ENCODE data around the gene CPEB4. TPM values are rescaled to one million over a fixed set of nuclear protein-coding genes. Genes with fewer than 3 reads are reported as not detected.

The CPEB4 gene
- total and polyA plus RNA-seq, 2 experiments from 2014 or later, result 5.9 to 10.2 TPM

GRCh38 chr5:173933901-173934300 is 45.8 kb downstream of the CPEB4 start:
- Mint-ChIP-seq H3K4me3 (no peak overlapping the region), H3K36me3 (ENCODE audit: low read depth) (peaks cover 2% of the 10 kb centered on the region; the same call in 1 of the 3 replicates), H3K4me1 (peaks cover 22% of the 10 kb centered on the region), H3K9me3 (no peaks in the 10 kb centered on the region), H3K27ac (no peak overlapping the region), H3K27me3 (ENCODE audit: insufficient read depth, low read depth, poor library complexity) (peaks cover 1% of the 10 kb centered on the region)
- ATAC-seq, result no peak
- Histone ChIP-seq H3K4me3 (no peak overlapping the region), H2AFZ (no peak overlapping the region), H3K9me2 (ENCODE audit: insufficient read depth) (peaks cover 5% of the 10 kb centered on the region; the same call in 1 of the 2 replicates), H3K4me2 (no peak overlapping the region), H4K20me1 (replicated peaks; ENCODE audit: insufficient read depth) (no peaks in the 10 kb centered on the region), H3K79me2 (replicated peaks; ENCODE audit: insufficient read depth) (no peaks in the 10 kb centered on the region), H3K27me3 (ENCODE audit: insufficient read depth) (no peaks in the 10 kb centered on the region), H3K27ac (ENCODE audit: low read depth) (no peak overlapping the region), H3K36me3 (ENCODE audit: insufficient read depth) (no peaks in the 10 kb centered on the region), H3F3A (replicated peaks; ENCODE audit: low read depth) (no peaks in the 10 kb centered on the region), H3K4me1 (ENCODE audit: insufficient read depth) (no peaks in the 10 kb centered on the region)
- no peak for TF ChIP-seq POLR2AphosphoS5 (IDR thresholded peaks at IDR 0.05; ENCODE audit: low read depth)
- no peak for TF ChIP-seq CREB1 (CRISPR knock-in tag; IDR thresholded peaks at IDR 0.05; ENCODE audit: low read depth)
- no peak for TF ChIP-seq ZNF114 (CRISPR knock-in tag; IDR thresholded peaks at IDR 0.05)
- TF ChIP-seq NANOG (IDR thresholded peaks at IDR 0.05; ENCODE audit: borderline replicate concordance), result no peak
- no peak for TF ChIP-seq ZNF462 (CRISPR knock-in tag; IDR thresholded peaks at IDR 0.05)
- TF ChIP-seq, protein P1, sequence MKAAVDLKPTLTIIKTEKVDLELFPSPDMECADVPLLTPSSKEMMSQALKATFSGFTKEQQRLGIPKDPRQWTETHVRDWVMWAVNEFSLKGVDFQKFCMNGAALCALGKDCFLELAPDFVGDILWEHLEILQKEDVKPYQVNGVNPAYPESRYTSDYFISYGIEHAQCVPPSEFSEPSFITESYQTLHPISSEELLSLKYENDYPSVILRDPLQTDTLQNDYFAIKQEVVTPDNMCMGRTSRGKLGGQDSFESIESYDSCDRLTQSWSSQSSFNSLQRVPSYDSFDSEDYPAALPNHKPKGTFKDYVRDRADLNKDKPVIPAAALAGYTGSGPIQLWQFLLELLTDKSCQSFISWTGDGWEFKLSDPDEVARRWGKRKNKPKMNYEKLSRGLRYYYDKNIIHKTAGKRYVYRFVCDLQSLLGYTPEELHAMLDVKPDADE (IDR thresholded peaks at IDR 0.05), result no peak
- TF ChIP-seq EZH2phosphoT487 (IDR thresholded peaks at IDR 0.05; ENCODE audit: unreplicated experiment), result no peak
- no peak for TF ChIP-seq EZH2 (IDR thresholded peaks at IDR 0.05; ENCODE audit: low read depth, unreplicated experiment)
- TF ChIP-seq, protein P2, sequence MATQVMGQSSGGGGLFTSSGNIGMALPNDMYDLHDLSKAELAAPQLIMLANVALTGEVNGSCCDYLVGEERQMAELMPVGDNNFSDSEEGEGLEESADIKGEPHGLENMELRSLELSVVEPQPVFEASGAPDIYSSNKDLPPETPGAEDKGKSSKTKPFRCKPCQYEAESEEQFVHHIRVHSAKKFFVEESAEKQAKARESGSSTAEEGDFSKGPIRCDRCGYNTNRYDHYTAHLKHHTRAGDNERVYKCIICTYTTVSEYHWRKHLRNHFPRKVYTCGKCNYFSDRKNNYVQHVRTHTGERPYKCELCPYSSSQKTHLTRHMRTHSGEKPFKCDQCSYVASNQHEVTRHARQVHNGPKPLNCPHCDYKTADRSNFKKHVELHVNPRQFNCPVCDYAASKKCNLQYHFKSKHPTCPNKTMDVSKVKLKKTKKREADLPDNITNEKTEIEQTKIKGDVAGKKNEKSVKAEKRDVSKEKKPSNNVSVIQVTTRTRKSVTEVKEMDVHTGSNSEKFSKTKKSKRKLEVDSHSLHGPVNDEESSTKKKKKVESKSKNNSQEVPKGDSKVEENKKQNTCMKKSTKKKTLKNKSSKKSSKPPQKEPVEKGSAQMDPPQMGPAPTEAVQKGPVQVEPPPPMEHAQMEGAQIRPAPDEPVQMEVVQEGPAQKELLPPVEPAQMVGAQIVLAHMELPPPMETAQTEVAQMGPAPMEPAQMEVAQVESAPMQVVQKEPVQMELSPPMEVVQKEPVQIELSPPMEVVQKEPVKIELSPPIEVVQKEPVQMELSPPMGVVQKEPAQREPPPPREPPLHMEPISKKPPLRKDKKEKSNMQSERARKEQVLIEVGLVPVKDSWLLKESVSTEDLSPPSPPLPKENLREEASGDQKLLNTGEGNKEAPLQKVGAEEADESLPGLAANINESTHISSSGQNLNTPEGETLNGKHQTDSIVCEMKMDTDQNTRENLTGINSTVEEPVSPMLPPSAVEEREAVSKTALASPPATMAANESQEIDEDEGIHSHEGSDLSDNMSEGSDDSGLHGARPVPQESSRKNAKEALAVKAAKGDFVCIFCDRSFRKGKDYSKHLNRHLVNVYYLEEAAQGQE (IDR thresholded peaks at IDR 0.05; ENCODE audit: unreplicated experiment), result no peak
- TF ChIP-seq STAT1 (IDR thresholded peaks at IDR 0.05; ENCODE audit: unreplicated experiment), result no peak
- TF ChIP-seq CTCF (conservative IDR thresholded peaks at IDR 0.05; ENCODE audit: low read depth in 2 of 2), result no peak
- no peak for TF ChIP-seq JUNB (IDR thresholded peaks at IDR 0.05; ENCODE audit: unreplicated experiment)
- TF ChIP-seq ZNF331 (CRISPR knock-in tag; IDR thresholded peaks at IDR 0.05; ENCODE audit: low read depth), result no peak
- DNase-seq (ENCODE audit: low spot score), result no peak
